Measurements from ENCODE around the gene GRIA4. TPM values are rescaled to one million over a fixed set of nuclear protein-coding genes. Genes with fewer than 3 reads are reported as not detected.

Gene GRIA4
- polyA plus RNA-seq, 1 of the 3 experiments (the other 2 are of a cell fraction) = 0.02 TPM

DNA sequence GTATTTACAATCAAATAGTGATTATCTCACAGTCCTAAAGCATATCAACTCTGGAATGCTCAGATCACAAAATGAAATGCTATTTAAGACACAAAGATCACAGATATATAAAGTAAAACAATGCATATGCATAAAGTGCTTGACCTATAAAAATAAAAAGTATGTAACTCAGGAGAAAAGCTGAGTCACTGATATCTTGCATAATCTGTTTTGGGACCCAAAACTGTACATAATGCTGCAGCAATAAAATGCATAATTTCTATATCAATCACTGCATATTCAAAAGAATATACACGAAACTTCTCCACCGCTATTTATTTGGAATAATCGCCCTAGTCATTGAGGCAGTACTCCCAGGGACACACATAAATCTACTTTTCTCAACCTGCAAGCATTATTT lies 34.9 kb upstream of the GRIA4 start:
- no peak overlapping the region for H3K4me3 ChIP-seq (ENCODE audit: low read depth in 2 of 2, low read length in 1 of 2)
- no peaks in the 10 kb centered on the region for H3K36me3 ChIP-seq (replicated peaks in 1 of 2; ENCODE audit: control insufficient read depth in 1 of 2, insufficient read depth in 2 of 2, low read length in 1 of 2)
- 59% methylated on average over 3 of the region's 3 CpGs for WGBS (ENCODE audit: low lambda C conversion rate)
- H2AFZ ChIP-seq (ENCODE audit: low read depth) = no peak overlapping the region
- no peaks in the 10 kb centered on the region for H3K79me2 ChIP-seq (ENCODE audit: insufficient read depth)
- no peak overlapping the region for H3K4me2 ChIP-seq
- no peaks in the 10 kb centered on the region for H3F3A ChIP-seq (replicated peaks; ENCODE audit: insufficient read depth)
- no peak overlapping the region for H3K9ac ChIP-seq
- no peak for TF ChIP-seq FOXJ3 (CRISPR knock-in tag; IDR thresholded peaks at IDR 0.05)
- no peak for TF ChIP-seq JUND (IDR thresholded peaks at IDR 0.05)
- no peak for TF ChIP-seq CTCF (IDR thresholded peaks at IDR 0.05)
- TF ChIP-seq RFX5 (IDR thresholded peaks at IDR 0.05; ENCODE audit: low read length) = no peak
- TF ChIP-seq MEF2A (IDR thresholded peaks at IDR 0.05; ENCODE audit: borderline replicate concordance, low read depth) = no peak
- TF ChIP-seq NFIC (IDR thresholded peaks at IDR 0.05; ENCODE audit: borderline replicate concordance) = no peak
- TF ChIP-seq CHD2 (IDR thresholded peaks at IDR 0.05; ENCODE audit: low read length, partially characterized antibody) = no peak
- no peak for TF ChIP-seq RCOR1 (IDR thresholded peaks at IDR 0.05; ENCODE audit: low read length)
- no peak for TF ChIP-seq FOSL2 (IDR thresholded peaks at IDR 0.05; ENCODE audit: borderline replicate concordance, low read depth)
- no peaks in the 10 kb centered on the region for H3K9me3 ChIP-seq
- no peak for DNase-seq
- H4K20me1 ChIP-seq (ENCODE audit: insufficient read depth) = no peaks in the 10 kb centered on the region
- no peaks in the 10 kb centered on the region for H3K27me3 ChIP-seq (ENCODE audit: insufficient read depth)
- H3K9me2 ChIP-seq = no peaks in the 10 kb centered on the region
- H3K27ac ChIP-seq (ENCODE audit: low read depth in 2 of 2, low read length in 1 of 2) = no peak overlapping the region
- ChIA-PET CTCF (interaction anchor here (1.0 kb wide), 1 partner anchor 11 kb away, joined by 3 read pairs; no protein-coding TSS in a partner anchor), POLR2A (no interaction called here)
- H3K4me1 ChIP-seq (ENCODE audit: control insufficient read depth in 1 of 2, insufficient read depth in 2 of 2, low read depth in 1 of 2, low read length in 1 of 2) = no peaks in the 10 kb centered on the region

- Histone ChIP-seq H3K9ac (no peak overlapping the region), H3K4me2 (no peak overlapping the region), H3K79me2 (ENCODE audit: insufficient read depth) (no peaks in the 10 kb centered on the region), H3F3A (replicated peaks; ENCODE audit: insufficient read depth) (no peaks in the 10 kb centered on the region), H3K4me3 (ENCODE audit: low read depth in 2 of 2, low read length in 1 of 2) (no peak overlapping the region), H3K9me2 (no peaks in the 10 kb centered on the region), H3K4me1 (ENCODE audit: control insufficient read depth in 1 of 2, insufficient read depth in 2 of 2, low read depth in 1 of 2, low read length in 1 of 2) (no peaks in the 10 kb centered on the region), H3K27ac (ENCODE audit: low read depth in 2 of 2, low read length in 1 of 2) (no peak overlapping the region), H3K27me3 (ENCODE audit: insufficient read depth) (no peaks in the 10 kb centered on the region), H3K36me3 (replicated peaks in 1 of 2; ENCODE audit: control insufficient read depth in 1 of 2, insufficient read depth in 2 of 2, low read length in 1 of 2) (no peaks in the 10 kb centered on the region), H4K20me1 (ENCODE audit: insufficient read depth) (no peaks in the 10 kb centered on the region), H2AFZ (ENCODE audit: low read depth) (no peak overlapping the region), H3K9me3 (no peaks in the 10 kb centered on the region)
- 25% methylated on average over 2 of the region's 2 CpGs for WGBS (ENCODE audit: low lambda C conversion rate)
- TF ChIP-seq RFX5 (IDR thresholded peaks at IDR 0.05; ENCODE audit: low read length) (no peak), RAD21 (IDR thresholded peaks at IDR 0.05; ENCODE audit: low read length) (peak; percentile 30; the same call in 1 of the 2 replicates)
- ChIA-PET POLR2A (no interaction called here), CTCF (no interaction called here)
- peak; percentile 17 for DNase-seq
These were observed 32.2 kb upstream of the GRIA4 start for GRCh38 chr11:105577641-105578040.

GRCh38 chr11:105579111-105579510 lies 30.8 kb upstream of the GRIA4 start:
- no peak for DNase-seq
- H3K27ac ChIP-seq (ENCODE audit: low read depth in 2 of 2, low read length in 1 of 2) = no peak overlapping the region
- no peaks in the 10 kb centered on the region for H3K27me3 ChIP-seq (ENCODE audit: insufficient read depth)
- H3F3A ChIP-seq (replicated peaks; ENCODE audit: insufficient read depth) = no peaks in the 10 kb centered on the region
- no peak overlapping the region for H2AFZ ChIP-seq (ENCODE audit: low read depth)
- H4K20me1 ChIP-seq (ENCODE audit: insufficient read depth) = no peaks in the 10 kb centered on the region
- 73% methylated on average over 2 of the region's 2 CpGs for WGBS (ENCODE audit: low lambda C conversion rate)
- CTCF ChIA-PET = no interaction called here
- H3K79me2 ChIP-seq (ENCODE audit: insufficient read depth) = no peaks in the 10 kb centered on the region
- no peak overlapping the region for H3K4me2 ChIP-seq
- H3K4me1 ChIP-seq (ENCODE audit: control insufficient read depth in 1 of 2, insufficient read depth in 2 of 2, low read depth in 1 of 2, low read length in 1 of 2) = no peaks in the 10 kb centered on the region
- POLR2A ChIA-PET = no interaction called here
- no peaks in the 10 kb centered on the region for H3K36me3 ChIP-seq (replicated peaks in 1 of 2; ENCODE audit: control insufficient read depth in 1 of 2, insufficient read depth in 2 of 2, low read length in 1 of 2)
- H3K9me3 ChIP-seq = no peaks in the 10 kb centered on the region
- H3K9ac ChIP-seq = no peak overlapping the region
- no peak overlapping the region for H3K4me3 ChIP-seq (ENCODE audit: low read depth in 2 of 2, low read length in 1 of 2)
- H3K9me2 ChIP-seq = no peaks in the 10 kb centered on the region
- TF ChIP-seq TCF12 (IDR thresholded peaks at IDR 0.05) (no peak), ELF1 (IDR thresholded peaks at IDR 0.05) (no peak), RAD21 (IDR thresholded peaks at IDR 0.05; ENCODE audit: low read length) (no peak), POLR2AphosphoS5 (IDR thresholded peaks at IDR 0.05; ENCODE audit: low read depth, low read length) (no peak), FOXJ3 (CRISPR knock-in tag; IDR thresholded peaks at IDR 0.05) (no peak), MAX (IDR thresholded peaks at IDR 0.05; ENCODE audit: low read depth) (no peak), YY1 (IDR thresholded peaks at IDR 0.05; ENCODE audit: low read depth) (no peak), NFIC (IDR thresholded peaks at IDR 0.05; ENCODE audit: borderline replicate concordance) (no peak), SIN3A (IDR thresholded peaks at IDR 0.05; ENCODE audit: borderline replicate concordance, low read depth, low read length) (no peak), RCOR1 (IDR thresholded peaks at IDR 0.05; ENCODE audit: low read length) (no peak)
- TF ChIP-seq, protein P1, sequence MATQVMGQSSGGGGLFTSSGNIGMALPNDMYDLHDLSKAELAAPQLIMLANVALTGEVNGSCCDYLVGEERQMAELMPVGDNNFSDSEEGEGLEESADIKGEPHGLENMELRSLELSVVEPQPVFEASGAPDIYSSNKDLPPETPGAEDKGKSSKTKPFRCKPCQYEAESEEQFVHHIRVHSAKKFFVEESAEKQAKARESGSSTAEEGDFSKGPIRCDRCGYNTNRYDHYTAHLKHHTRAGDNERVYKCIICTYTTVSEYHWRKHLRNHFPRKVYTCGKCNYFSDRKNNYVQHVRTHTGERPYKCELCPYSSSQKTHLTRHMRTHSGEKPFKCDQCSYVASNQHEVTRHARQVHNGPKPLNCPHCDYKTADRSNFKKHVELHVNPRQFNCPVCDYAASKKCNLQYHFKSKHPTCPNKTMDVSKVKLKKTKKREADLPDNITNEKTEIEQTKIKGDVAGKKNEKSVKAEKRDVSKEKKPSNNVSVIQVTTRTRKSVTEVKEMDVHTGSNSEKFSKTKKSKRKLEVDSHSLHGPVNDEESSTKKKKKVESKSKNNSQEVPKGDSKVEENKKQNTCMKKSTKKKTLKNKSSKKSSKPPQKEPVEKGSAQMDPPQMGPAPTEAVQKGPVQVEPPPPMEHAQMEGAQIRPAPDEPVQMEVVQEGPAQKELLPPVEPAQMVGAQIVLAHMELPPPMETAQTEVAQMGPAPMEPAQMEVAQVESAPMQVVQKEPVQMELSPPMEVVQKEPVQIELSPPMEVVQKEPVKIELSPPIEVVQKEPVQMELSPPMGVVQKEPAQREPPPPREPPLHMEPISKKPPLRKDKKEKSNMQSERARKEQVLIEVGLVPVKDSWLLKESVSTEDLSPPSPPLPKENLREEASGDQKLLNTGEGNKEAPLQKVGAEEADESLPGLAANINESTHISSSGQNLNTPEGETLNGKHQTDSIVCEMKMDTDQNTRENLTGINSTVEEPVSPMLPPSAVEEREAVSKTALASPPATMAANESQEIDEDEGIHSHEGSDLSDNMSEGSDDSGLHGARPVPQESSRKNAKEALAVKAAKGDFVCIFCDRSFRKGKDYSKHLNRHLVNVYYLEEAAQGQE (IDR thresholded peaks at IDR 0.05; ENCODE audit: low read depth, low read length) = no peak
- TF ChIP-seq, protein P2, sequence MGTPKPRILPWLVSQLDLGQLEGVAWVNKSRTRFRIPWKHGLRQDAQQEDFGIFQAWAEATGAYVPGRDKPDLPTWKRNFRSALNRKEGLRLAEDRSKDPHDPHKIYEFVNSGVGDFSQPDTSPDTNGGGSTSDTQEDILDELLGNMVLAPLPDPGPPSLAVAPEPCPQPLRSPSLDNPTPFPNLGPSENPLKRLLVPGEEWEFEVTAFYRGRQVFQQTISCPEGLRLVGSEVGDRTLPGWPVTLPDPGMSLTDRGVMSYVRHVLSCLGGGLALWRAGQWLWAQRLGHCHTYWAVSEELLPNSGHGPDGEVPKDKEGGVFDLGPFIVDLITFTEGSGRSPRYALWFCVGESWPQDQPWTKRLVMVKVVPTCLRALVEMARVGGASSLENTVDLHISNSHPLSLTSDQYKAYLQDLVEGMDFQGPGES (IDR thresholded peaks at IDR 0.05; ENCODE audit: low read depth, low read length) = no peak

Data from SK-N-SH (cell line).